BJ (cell line): Measurements from ENCODE around the gene TMEM201. TPM values are rescaled to one million over a fixed set of nuclear protein-coding genes. Genes with fewer than 3 reads are reported as not detected.

Experiments
- CTCF ChIA-PET: fragments of 350-600 bp; formaldehyde crosslinking; extraction: SDS; loops from one replicate; lab custom pipeline; 2021; ENCODE audit warnings: antibody characterized with exemption, inconsistent platforms; lab: Yijun Ruan, JAX
- POLR2A ChIA-PET: fragments of 300-600 bp; sonication (Branson Sonifier 250); formaldehyde crosslinking; extraction: SDS; loops from one replicate; lab custom pipeline; 2021; ENCODE audit warnings: antibody characterized with exemption; lab: Charles Lee
- DNase-seq: peaks from one replicate; pipeline ENCODE4 v3.0.0-alpha.2; 2011; ENCODE audit warnings: low read depth
- H3K27me3 ChIP-seq: 2 replicates; pipeline ENCODE4 v1.6.0; 2011; ENCODE audit warnings: low read length; ENCODE audit not compliant: control insufficient read depth, insufficient read depth
- H3K36me3 ChIP-seq: 2 replicates; pipeline ENCODE4 v1.5.1; 2011; ENCODE audit warnings: low read length; ENCODE audit not compliant: control insufficient read depth, insufficient read depth
- H3K4me3 ChIP-seq: 2 replicates; pipeline ENCODE4 v1.5.1; 2011; ENCODE audit warnings: low read depth, mild to moderate bottlenecking, control low read depth, low read length
- polyA plus RNA-seq: library from polyadenylated mRNA; depleted of rRNA; stranded (reverse); fragments of >200 nt; gene quantifications from 2 replicates; pipeline ENCODE4 v1.2.3, GENCODE V29; 2011
- TF ChIP-seq, protein P1 (sequence below): IDR thresholded peaks from 2 replicates; pipeline ENCODE4 v1.5.1; 2011; ENCODE audit warnings: low read depth, mild to moderate bottlenecking, control low read depth, inconsistent platforms, low read length, moderate library complexity; ENCODE audit not compliant: insufficient read depth

The TMEM201 gene
- polyA plus RNA-seq, 1 experiment, result 2.9 TPM

DNA sequence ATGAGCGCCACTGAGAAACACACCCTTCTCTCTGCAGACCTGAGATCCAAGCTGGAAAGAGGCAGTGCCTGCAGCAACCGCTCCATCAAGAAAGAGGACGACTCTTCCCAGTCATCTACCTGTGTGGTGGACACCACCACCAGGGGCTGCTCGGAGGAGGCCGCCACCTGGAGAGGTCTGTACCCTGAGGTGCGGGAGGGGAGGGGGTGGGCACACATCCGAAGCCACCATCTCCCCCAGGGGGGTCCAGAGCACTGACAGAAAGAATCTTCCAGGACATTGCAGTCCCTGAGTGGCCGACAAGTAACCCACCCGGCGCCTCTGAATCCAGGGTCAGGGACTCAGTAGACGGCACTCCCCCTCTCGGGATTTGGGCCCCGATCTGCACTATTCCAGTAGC, 23.0 kb downstream of the TMEM201 start:
- Histone ChIP-seq H3K27me3 (no peaks in the 10 kb centered on the region), H3K4me3 (no peak overlapping the region), H3K36me3 (peaks cover 12% of the 10 kb centered on the region)
- no peak for DNase-seq
- ChIA-PET CTCF (interaction anchor here (1.7 kb wide), 1 partner anchor 15 kb away, joined by 6 read pairs; no protein-coding TSS in a partner anchor), POLR2A (no interaction called here)
- TF ChIP-seq, protein P1, sequence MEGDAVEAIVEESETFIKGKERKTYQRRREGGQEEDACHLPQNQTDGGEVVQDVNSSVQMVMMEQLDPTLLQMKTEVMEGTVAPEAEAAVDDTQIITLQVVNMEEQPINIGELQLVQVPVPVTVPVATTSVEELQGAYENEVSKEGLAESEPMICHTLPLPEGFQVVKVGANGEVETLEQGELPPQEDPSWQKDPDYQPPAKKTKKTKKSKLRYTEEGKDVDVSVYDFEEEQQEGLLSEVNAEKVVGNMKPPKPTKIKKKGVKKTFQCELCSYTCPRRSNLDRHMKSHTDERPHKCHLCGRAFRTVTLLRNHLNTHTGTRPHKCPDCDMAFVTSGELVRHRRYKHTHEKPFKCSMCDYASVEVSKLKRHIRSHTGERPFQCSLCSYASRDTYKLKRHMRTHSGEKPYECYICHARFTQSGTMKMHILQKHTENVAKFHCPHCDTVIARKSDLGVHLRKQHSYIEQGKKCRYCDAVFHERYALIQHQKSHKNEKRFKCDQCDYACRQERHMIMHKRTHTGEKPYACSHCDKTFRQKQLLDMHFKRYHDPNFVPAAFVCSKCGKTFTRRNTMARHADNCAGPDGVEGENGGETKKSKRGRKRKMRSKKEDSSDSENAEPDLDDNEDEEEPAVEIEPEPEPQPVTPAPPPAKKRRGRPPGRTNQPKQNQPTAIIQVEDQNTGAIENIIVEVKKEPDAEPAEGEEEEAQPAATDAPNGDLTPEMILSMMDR, result no peak

DNA sequence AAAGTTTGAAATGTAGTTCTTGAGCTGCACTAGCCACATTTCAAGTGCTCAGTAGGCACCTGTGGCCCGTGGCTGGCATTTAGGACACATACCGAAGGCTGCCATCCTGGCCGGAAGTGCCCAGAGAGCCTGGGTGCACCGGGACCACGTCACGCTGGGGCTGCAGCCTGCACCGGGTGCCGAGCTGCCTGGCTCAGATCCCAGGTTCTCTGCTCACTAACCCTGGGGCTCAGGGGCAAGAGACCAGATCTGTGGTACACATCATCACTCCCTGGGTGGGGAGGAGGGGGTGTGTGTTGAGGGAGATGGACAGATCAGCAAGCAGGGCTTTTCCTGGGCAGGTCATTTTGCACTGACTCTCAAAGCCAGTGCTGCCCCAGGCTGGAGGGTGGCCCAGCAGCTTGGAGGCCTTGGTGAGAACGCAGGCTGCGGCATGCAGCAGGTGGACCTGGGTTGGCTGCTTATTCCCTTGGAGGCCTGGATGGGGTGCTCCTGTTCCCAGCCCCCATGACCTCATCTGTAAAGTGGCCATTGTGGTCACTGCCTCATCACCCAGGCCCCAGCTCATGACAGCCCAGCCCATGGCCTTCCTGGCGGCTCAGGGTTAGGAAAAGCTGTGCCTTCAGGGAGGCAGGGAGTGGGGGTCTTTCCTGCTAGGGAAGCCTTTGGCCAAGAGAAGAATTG, 23.6 kb downstream of the TMEM201 start:
- peaks cover 12% of the 10 kb centered on the region for H3K36me3 ChIP-seq
- H3K4me3 ChIP-seq, result no peak overlapping the region
- ChIA-PET POLR2A (no interaction called here), CTCF (interaction anchor here (1.7 kb wide), 1 partner anchor 15 kb away, joined by 6 read pairs; no protein-coding TSS in a partner anchor)
- no peak for DNase-seq
- TF ChIP-seq, protein P1, result no peak
- H3K27me3 ChIP-seq, result no peaks in the 10 kb centered on the region

DNA sequence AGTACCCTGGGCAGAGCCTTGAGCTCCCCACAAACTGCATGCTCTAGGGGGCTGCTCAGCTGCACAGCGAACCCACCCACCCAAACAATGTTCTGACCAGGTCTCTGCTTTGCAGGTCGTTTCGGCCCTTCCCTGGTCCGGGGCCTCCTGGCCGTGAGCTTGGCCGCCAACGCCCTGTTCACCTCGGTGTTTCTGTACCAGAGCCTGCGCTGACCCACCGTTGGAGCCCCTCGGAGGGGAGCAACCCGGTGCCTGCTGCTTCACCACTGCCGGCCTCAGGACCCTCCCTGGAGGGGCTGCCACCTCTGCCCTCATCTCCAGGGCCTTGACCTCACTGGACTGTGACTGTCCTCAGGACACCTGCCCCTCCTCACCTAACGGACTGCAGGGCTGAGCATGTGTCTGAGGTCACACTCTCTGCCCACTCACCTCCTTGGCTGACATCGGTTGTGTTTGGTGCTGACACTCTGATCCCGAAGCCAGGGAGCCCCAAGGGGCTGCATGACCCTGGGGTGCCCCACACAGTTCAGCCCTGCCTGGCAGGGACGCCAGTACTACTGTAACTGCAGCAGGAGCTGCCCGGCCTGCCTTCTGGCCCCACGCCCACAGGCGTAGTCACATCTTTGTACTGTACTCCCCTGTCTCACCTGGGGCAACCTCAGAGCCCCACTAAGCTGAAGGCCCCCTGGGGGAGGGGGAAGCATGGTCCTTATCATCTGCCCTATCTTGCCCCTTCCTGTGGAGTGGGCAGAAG, 24.3 kb downstream of the TMEM201 start:
- Histone ChIP-seq H3K36me3 (peaks cover 12% of the 10 kb centered on the region), H3K27me3 (no peaks in the 10 kb centered on the region), H3K4me3 (no peak overlapping the region)
- DNase-seq, result no peak
- CTCF ChIA-PET, result interaction anchor here (1.6 kb wide), 1 partner anchor 11 kb away, joined by 4 read pairs; no protein-coding TSS in a partner anchor
- TF ChIP-seq, protein P1, result no peak
- POLR2A ChIA-PET, result no interaction called here

DNA sequence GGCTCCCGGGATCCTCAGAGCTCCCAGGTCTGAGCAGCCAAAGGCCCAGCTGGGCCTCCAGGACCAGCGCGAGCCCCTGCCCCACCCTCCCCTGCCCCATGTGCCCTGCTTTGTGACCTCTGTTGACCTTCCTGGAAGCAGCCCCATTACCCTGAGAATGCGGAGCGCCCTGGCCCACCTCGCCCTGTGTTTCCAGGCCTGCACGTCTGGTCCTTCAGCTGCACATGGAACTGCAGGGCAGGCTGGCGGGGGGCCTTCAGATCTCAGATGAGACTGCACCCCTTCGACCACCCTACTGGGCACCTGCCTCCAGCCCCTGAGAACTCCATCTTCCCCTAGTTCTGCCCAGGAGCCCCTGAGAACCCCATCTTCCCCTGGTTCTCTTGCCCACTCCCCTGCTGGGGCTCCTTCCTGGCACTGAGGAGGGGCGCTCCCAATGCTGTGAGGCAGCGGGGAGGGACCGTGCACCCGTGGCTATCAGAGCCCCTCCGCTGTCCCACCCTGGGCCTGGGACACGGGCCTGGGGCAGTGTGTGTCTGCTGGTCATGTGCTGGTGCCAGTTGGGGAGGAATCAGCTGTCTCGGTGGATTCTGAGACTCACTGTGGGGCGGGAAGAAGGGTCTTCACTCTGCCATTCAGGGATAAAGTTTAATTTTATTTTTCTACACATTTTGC, 25.1 kb downstream of the TMEM201 start:
- DNase-seq, result no peak
- TF ChIP-seq, protein P1, result no peak
- Histone ChIP-seq H3K36me3 (peaks cover 12% of the 10 kb centered on the region), H3K4me3 (no peak overlapping the region), H3K27me3 (peaks cover under 1% of the 10 kb centered on the region; the same call in 1 of the 2 replicates)
- POLR2A ChIA-PET, result no interaction called here
- CTCF ChIA-PET, result interaction anchor here (0.7 to 1.6 kb wide), 2 partner anchors 11 to 13 kb away, joined by 4 read pairs; no protein-coding TSS in a partner anchor
